ENCODE results near the gene NAA60. TPM values are rescaled to one million over a fixed set of nuclear protein-coding genes. Genes with fewer than 3 reads are reported as not detected.

The NAA60 gene
- total and polyA plus RNA-seq, 4 donors = 11.3 to 41.3 (median 25.6) TPM

GRCh38 chr16:3514621-3515020, 71.1 kb downstream of the NAA60 start:
- no peaks in the 10 kb centered on the region for H3K9me3 ChIP-seq (ENCODE audit: control insufficient read depth in 4 of 4, low read length in 3 of 4)
- H3K4me3 ChIP-seq (ENCODE audit: low read depth in 1 of 3, low read length in 3 of 3) = no peak overlapping the region
- H3K9ac ChIP-seq (ENCODE audit: low read depth in 1 of 2, low read length in 2 of 2) = no peak overlapping the region
- no peak for TF ChIP-seq HNF4A (conservative IDR thresholded peaks at IDR 0.05)
- TF ChIP-seq CTCF (IDR thresholded peaks at IDR 0.05; ENCODE audit: low read depth, low read length, missing input control) = no peak
- H3K27ac ChIP-seq (ENCODE audit: low read depth in 1 of 2, low read length in 2 of 2) = no peak overlapping the region
- peaks cover 6 to 58% (median 37%) of the 10 kb centered on the region in 4 donors for H3K36me3 ChIP-seq (ENCODE audit: control insufficient read depth in 4 of 4, insufficient read depth in 3 of 4, low read depth in 1 of 4, low read length in 3 of 4)
- no peaks in the 10 kb centered on the region for H3K4me1 ChIP-seq (ENCODE audit: control insufficient read depth in 4 of 4, insufficient read depth in 4 of 4, low read length in 3 of 4)
- DNase-seq (ENCODE audit: low spot score) = no peak
- no peaks in the 10 kb centered on the region for H3K27me3 ChIP-seq (ENCODE audit: control insufficient read depth in 4 of 4, insufficient read depth in 4 of 4, low read length in 3 of 4)
- 98% methylated on average over 4 of the region's 4 CpGs for WGBS

GRCh38 chr16:3515897-3516296, 72.4 kb downstream of the NAA60 start:
- H3K36me3 ChIP-seq (ENCODE audit: control insufficient read depth in 4 of 4, insufficient read depth in 3 of 4, low read depth in 1 of 4, low read length in 3 of 4) = peaks cover 5 to 58% (median 35%) of the 10 kb centered on the region in 4 donors
- H3K4me1 ChIP-seq (ENCODE audit: control insufficient read depth in 4 of 4, insufficient read depth in 4 of 4, low read length in 3 of 4) = no peaks in the 10 kb centered on the region
- H3K9me3 ChIP-seq (ENCODE audit: control insufficient read depth in 4 of 4, low read length in 3 of 4) = no peaks in the 10 kb centered on the region
- no peak overlapping the region for H3K27ac ChIP-seq (ENCODE audit: low read depth in 1 of 2, low read length in 2 of 2)
- TF ChIP-seq MAX (IDR thresholded peaks at IDR 0.05) (no peak), ZBTB33 (IDR thresholded peaks at IDR 0.05) (no peak), REST (IDR thresholded peaks at IDR 0.05) (no peak), ATF3 (IDR thresholded peaks at IDR 0.05) (no peak), CTCF (IDR thresholded peaks at IDR 0.05; ENCODE audit: low read depth, low read length, missing input control) (no peak)
- H3K27me3 ChIP-seq (ENCODE audit: control insufficient read depth in 4 of 4, insufficient read depth in 4 of 4, low read length in 3 of 4) = no peaks in the 10 kb centered on the region
- H3K4me3 ChIP-seq (ENCODE audit: low read depth in 1 of 3, low read length in 3 of 3) = no peak overlapping the region
- H3K9ac ChIP-seq (ENCODE audit: low read depth in 1 of 2, low read length in 2 of 2) = no peak overlapping the region
- WGBS = 96% methylated on average over 4 of the region's 4 CpGs
- no peak for DNase-seq (ENCODE audit: low spot score)

Measured in liver (tissue), 9 donors.